ENCODE results near the gene GTF2F2. TPM values are rescaled to one million over a fixed set of nuclear protein-coding genes. Genes with fewer than 3 reads are reported as not detected.

Gene GTF2F2
- total and polyA plus RNA-seq, 9 of the 15 experiments (the other 6 are each of a cell fraction or from before 2014, with no cell fraction given): 19.7 to 44.8 (median 32.4) TPM

- TF ChIP-seq FOXO4 (CRISPR knock-in tag; IDR thresholded peaks at IDR 0.05): no peak
Observed at GRCh38 chr13:45238945-45239795, 118.9 kb downstream of the GTF2F2 start (continued).

- no peaks in the 10 kb centered on the region for H3K9me1 ChIP-seq (ENCODE audit: control insufficient read depth, insufficient read depth, low read length)
- H3K9me3 ChIP-seq (replicated peaks; ENCODE audit: control insufficient read depth, insufficient read depth, low read depth, low read length): no peaks in the 10 kb centered on the region
- H4K20me1 ChIP-seq (replicated peaks; ENCODE audit: control insufficient read depth, insufficient read depth, low read length): no peaks in the 10 kb centered on the region
- CTCF ChIA-PET (ENCODE audit: low intra/inter-chr PET ratio): no interaction called here
- no peak overlapping the region for H3K9ac ChIP-seq (ENCODE audit: insufficient read depth in 1 of 2, low read depth in 2 of 2, low read length in 2 of 2)
- BruUV-seq (replicated peaks): no TSS peak
- no peak overlapping the region for H3K27ac ChIP-seq (ENCODE audit: extremely low read depth, low read depth, low read length)
- FAIRE-seq (no peak), ATAC-seq (no peak), DNase-seq (ENCODE audit: extremely low read depth in 1 of 4, low spot score in 3 of 4) (no peak)
- H3K4me2 ChIP-seq (ENCODE audit: insufficient read depth, low read length): no peak overlapping the region
- peaks cover 0 to 8% of the 10 kb centered on the region in 2 experiments for H3K4me1 ChIP-seq (replicated peaks in 1 of 2; ENCODE audit: control insufficient read depth in 2 of 2, insufficient read depth in 2 of 2, low read length in 2 of 2)
- in situ Hi-C loops (cut with MboI): no loop called here
- POLR2A ChIA-PET: interaction anchor here (1.0 kb wide), 1 partner anchor 13 kb away, joined by 3 read pairs; no protein-coding TSS in a partner anchor
- intact Hi-C loops (cut with micrococcal nuclease): no loop called here
- no peaks in the 10 kb centered on the region; the same call in 2 of the 3 replicates for H3K36me3 ChIP-seq (ENCODE audit: control insufficient read depth, insufficient read depth, low read length)
- H2AFZ ChIP-seq (ENCODE audit: low read depth, low read length): no peak overlapping the region
- peaks cover 5% of the 10 kb centered on the region; the same call in 2 of the 3 replicates for H3K79me2 ChIP-seq (ENCODE audit: control insufficient read depth, insufficient read depth, low read length)
- no peaks in the 10 kb centered on the region for H3K27me3 ChIP-seq (ENCODE audit: control insufficient read depth in 2 of 2, insufficient read depth in 2 of 2, low read length in 2 of 2)
- H3K4me3 ChIP-seq: no peak overlapping the region
- no peak for TF ChIP-seq CBX3 (IDR thresholded peaks at IDR 0.05; ENCODE audit: borderline replicate concordance in 1 of 2, low read length in 2 of 2)
- TF ChIP-seq RCOR1 (IDR thresholded peaks at IDR 0.05; ENCODE audit: borderline replicate concordance in 1 of 2, low read depth in 2 of 2, low read length in 2 of 2): no peak
- no peak for TF ChIP-seq KLF10 (CRISPR knock-in tag; IDR thresholded peaks at IDR 0.05)
- 0 out of 6 replicates have a peak, but pooled peaks of 1 of the 3 experiments have one; percentile 3 for TF ChIP-seq CTCF (IDR thresholded peaks at IDR 0.05 in 2 of 3, conservative IDR thresholded peaks at IDR 0.05 in 1 of 3; ENCODE audit: insufficient read depth in 2 of 3, low read depth in 1 of 3, low read length in 3 of 3)
- no peak for TF ChIP-seq HINFP (tag; conservative IDR thresholded peaks at IDR 0.05; ENCODE audit: low read depth)
- no peak for TF ChIP-seq RERE (CRISPR knock-in tag; IDR thresholded peaks at IDR 0.05; ENCODE audit: borderline replicate concordance)
Observed at GRCh38 chr13:45240143-45240542, 119.8 kb downstream of the GTF2F2 start.
